ENCODE measurements around the gene NUDT19. TPM values are rescaled to one million over a fixed set of nuclear protein-coding genes. Genes with fewer than 3 reads are reported as not detected.

Gene NUDT19
- total and polyA plus RNA-seq, 4 donors, result 4.6 to 9.2 (median 6.6) TPM

DNA sequence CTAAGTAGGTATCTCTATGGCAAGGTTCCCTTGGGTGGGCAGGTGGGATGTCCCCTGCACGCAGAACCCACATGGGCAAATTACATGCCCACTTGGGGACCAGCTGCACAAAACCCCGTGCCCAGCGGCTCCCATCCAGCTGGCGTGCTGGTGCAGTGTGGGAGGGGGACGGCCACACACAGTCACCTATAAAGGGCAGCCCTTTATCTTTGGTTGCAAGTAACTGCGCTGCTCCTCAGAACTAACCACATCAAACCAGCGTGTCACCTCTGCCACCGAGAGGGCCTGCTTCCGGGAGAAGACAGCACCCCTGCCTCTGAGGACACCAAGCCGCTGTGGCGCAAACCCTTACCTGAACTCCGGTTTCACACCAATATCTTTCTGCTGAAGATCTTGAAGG, 48.9 kb upstream of the NUDT19 start:
- Histone ChIP-seq H3K9me3 (ENCODE audit: control insufficient read depth in 4 of 4, low read length in 3 of 4) (peaks cover 0 to 1% (median 0%) of the 10 kb centered on the region in 4 donors), H3K27me3 (ENCODE audit: control insufficient read depth in 4 of 4, insufficient read depth in 4 of 4, low read length in 3 of 4) (no peaks in the 10 kb centered on the region), H3K27ac (ENCODE audit: low read depth in 1 of 2, low read length in 2 of 2) (no peak overlapping the region), H3K36me3 (ENCODE audit: control insufficient read depth in 4 of 4, insufficient read depth in 3 of 4, low read depth in 1 of 4, low read length in 3 of 4) (peaks cover 8 to 44% (median 26%) of the 10 kb centered on the region in 4 donors), H3K9ac (ENCODE audit: low read depth in 1 of 2, low read length in 2 of 2) (no peak overlapping the region), H3K4me3 (ENCODE audit: low read depth in 1 of 3, low read length in 3 of 3) (no peak overlapping the region), H3K4me1 (ENCODE audit: control insufficient read depth in 4 of 4, insufficient read depth in 4 of 4, low read length in 3 of 4) (no peaks in the 10 kb centered on the region)
- WGBS, result 88% methylated on average over 12 of the region's 12 CpGs
- no peak for DNase-seq (ENCODE audit: low spot score)
- TF ChIP-seq, protein P1, sequence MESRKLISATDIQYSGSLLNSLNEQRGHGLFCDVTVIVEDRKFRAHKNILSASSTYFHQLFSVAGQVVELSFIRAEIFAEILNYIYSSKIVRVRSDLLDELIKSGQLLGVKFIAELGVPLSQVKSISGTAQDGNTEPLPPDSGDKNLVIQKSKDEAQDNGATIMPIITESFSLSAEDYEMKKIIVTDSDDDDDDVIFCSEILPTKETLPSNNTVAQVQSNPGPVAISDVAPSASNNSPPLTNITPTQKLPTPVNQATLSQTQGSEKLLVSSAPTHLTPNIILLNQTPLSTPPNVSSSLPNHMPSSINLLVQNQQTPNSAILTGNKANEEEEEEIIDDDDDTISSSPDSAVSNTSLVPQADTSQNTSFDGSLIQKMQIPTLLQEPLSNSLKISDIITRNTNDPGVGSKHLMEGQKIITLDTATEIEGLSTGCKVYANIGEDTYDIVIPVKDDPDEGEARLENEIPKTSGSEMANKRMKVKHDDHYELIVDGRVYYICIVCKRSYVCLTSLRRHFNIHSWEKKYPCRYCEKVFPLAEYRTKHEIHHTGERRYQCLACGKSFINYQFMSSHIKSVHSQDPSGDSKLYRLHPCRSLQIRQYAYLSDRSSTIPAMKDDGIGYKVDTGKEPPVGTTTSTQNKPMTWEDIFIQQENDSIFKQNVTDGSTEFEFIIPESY (IDR thresholded peaks at IDR 0.05), result no peak
- no peak for TF ChIP-seq YY1 (IDR thresholded peaks at IDR 0.05)
- TF ChIP-seq FOXA1 (IDR thresholded peaks at IDR 0.05), result no peak
- TF ChIP-seq HNF4A (conservative IDR thresholded peaks at IDR 0.05), result no peak
- TF ChIP-seq, protein P2, sequence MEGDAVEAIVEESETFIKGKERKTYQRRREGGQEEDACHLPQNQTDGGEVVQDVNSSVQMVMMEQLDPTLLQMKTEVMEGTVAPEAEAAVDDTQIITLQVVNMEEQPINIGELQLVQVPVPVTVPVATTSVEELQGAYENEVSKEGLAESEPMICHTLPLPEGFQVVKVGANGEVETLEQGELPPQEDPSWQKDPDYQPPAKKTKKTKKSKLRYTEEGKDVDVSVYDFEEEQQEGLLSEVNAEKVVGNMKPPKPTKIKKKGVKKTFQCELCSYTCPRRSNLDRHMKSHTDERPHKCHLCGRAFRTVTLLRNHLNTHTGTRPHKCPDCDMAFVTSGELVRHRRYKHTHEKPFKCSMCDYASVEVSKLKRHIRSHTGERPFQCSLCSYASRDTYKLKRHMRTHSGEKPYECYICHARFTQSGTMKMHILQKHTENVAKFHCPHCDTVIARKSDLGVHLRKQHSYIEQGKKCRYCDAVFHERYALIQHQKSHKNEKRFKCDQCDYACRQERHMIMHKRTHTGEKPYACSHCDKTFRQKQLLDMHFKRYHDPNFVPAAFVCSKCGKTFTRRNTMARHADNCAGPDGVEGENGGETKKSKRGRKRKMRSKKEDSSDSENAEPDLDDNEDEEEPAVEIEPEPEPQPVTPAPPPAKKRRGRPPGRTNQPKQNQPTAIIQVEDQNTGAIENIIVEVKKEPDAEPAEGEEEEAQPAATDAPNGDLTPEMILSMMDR (IDR thresholded peaks at IDR 0.05; ENCODE audit: low read depth, low read length, missing input control), result no peak

DNA sequence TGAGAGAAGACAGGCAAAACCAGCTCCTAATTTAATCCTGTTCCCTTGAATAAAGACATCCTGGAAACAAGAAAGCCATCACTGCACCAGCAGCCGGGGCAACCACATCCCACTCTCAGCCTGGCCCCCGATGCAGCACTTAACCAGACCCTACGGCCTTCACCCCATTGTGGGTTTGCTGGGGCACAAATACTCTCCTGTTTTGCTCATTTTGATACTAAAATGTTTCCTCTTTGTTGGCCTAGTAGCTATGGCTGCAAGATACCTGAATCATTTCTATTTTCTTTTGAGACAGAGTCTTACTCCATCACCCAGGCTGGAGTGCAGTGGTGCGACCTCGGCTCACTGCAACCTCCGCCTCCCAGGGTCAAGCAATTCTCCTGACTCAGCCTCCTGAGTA, 45.1 kb upstream of the NUDT19 start:
- no peaks in the 10 kb centered on the region for H3K27me3 ChIP-seq (ENCODE audit: control insufficient read depth in 4 of 4, insufficient read depth in 4 of 4, low read length in 3 of 4)
- H3K9me3 ChIP-seq (ENCODE audit: control insufficient read depth in 4 of 4, low read length in 3 of 4), result no peaks in the 10 kb centered on the region
- H3K9ac ChIP-seq (ENCODE audit: low read depth in 1 of 2, low read length in 2 of 2), result no peak overlapping the region
- peaks cover 6 to 27% (median 15%) of the 10 kb centered on the region in 4 donors for H3K36me3 ChIP-seq (ENCODE audit: control insufficient read depth in 4 of 4, insufficient read depth in 3 of 4, low read depth in 1 of 4, low read length in 3 of 4)
- H3K27ac ChIP-seq (ENCODE audit: low read depth in 1 of 2, low read length in 2 of 2), result no peak overlapping the region
- no peaks in the 10 kb centered on the region for H3K4me1 ChIP-seq (ENCODE audit: control insufficient read depth in 4 of 4, insufficient read depth in 4 of 4, low read length in 3 of 4)
- no peak for DNase-seq (ENCODE audit: low spot score)
- WGBS, result 91% methylated on average over 6 of the region's 6 CpGs
- no peak overlapping the region for H3K4me3 ChIP-seq (ENCODE audit: low read depth in 1 of 3, low read length in 3 of 3)
- no peak for TF ChIP-seq FOXA1 (IDR thresholded peaks at IDR 0.05)
- no peak for TF ChIP-seq EGR1 (IDR thresholded peaks at IDR 0.05; ENCODE audit: low read depth in 2 of 2)
- TF ChIP-seq RAD21 (IDR thresholded peaks at IDR 0.05), result no peak
- TF ChIP-seq NR2F2 (IDR thresholded peaks at IDR 0.05), result no peak
- no peak for TF ChIP-seq HNF4G (IDR thresholded peaks at IDR 0.05)
- TF ChIP-seq, protein P1 (IDR thresholded peaks at IDR 0.05), result no peak
- TF ChIP-seq JUND (IDR thresholded peaks at IDR 0.05), result no peak
- TF ChIP-seq GABPA (IDR thresholded peaks at IDR 0.05 in 1 of 2, conservative IDR thresholded peaks at IDR 0.05 in 1 of 2), result no peak
- TF ChIP-seq FOXA2 (IDR thresholded peaks at IDR 0.05), result no peak
- TF ChIP-seq HNF4A (conservative IDR thresholded peaks at IDR 0.05), result no peak
- no peak for TF ChIP-seq YY1 (IDR thresholded peaks at IDR 0.05)
- TF ChIP-seq, protein P3, sequence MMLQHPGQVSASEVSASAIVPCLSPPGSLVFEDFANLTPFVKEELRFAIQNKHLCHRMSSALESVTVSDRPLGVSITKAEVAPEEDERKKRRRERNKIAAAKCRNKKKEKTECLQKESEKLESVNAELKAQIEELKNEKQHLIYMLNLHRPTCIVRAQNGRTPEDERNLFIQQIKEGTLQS (IDR thresholded peaks at IDR 0.05), result no peak

Data from liver (tissue), 9 donors.